A549 (cell line): ENCODE measurements around the gene PRKAR1A. TPM values are rescaled to one million over a fixed set of nuclear protein-coding genes. Genes with fewer than 3 reads are reported as not detected.

ENCODE experiments used
- ATAC-seq, 2 experiments: fragments of 200-7000 bp in 1 of 2; fragments of >200 bp in 1 of 2; cut with Nextera tagmentation in 1 of 2; cut with Tn5 transposase in 1 of 2; 3 replicates each; pipeline versions ENCODE4 v1.8.0 to v1.9.1; 2018 to 2020; ENCODE audit warnings: mild to moderate bottlenecking in 1 of 2, moderate library complexity in 1 of 2
- CTCF ChIA-PET: fragments of 300-600 bp; sonication (Branson Sonifier 250); formaldehyde crosslinking; extraction: SDS; loops from one replicate; lab custom pipeline; 2021; ENCODE audit warnings: antibody characterized with exemption, inconsistent platforms; lab: Yijun Ruan, JAX
- POLR2A ChIA-PET: fragments of 350-600 bp; formaldehyde crosslinking; extraction: SDS; loops from one replicate; lab custom pipeline; 2021; ENCODE audit warnings: antibody characterized with exemption, inconsistent platforms; lab: Yijun Ruan, JAX
- DNase-seq, 2 experiments: peaks; one replicate each; pipeline versions ENCODE4 v3.0.0 to v3.0.0-alpha.2; 2011 to 2016; ENCODE audit warnings: low read depth in 1 of 2, low spot score in 1 of 2
- FAIRE-seq: peaks from 2 replicates; lab custom pipeline; 2011; peaks lifted over from hg19 to GRCh38; lab: Jason Lieb, UNC
- H3K27ac ChIP-seq, 2 experiments: fragments of >200 bp; sonication (Bioruptor Twin); formaldehyde crosslinking; 3 replicates each; pipeline ENCODE4 v1.5.1; 2016 to 2017
- H3K4me1 ChIP-seq: fragments of >200 bp; sonication (Bioruptor Twin); formaldehyde crosslinking; 3 replicates; pipeline ENCODE4 v1.6.1; 2016
- H3K4me2 ChIP-seq: fragments of >200 bp; sonication (Bioruptor Twin); formaldehyde crosslinking; 3 replicates; pipeline ENCODE4 v1.6.1; 2016
- H3K4me3 ChIP-seq: fragments of >200 bp; sonication (Bioruptor Twin); formaldehyde crosslinking; 3 replicates; pipeline ENCODE4 v1.5.1; 2016
- H3K9me3 ChIP-seq: fragments of >200 bp; sonication (Bioruptor Twin); formaldehyde crosslinking; 3 replicates; pipeline ENCODE4 v1.6.1; 2016
- CBX2 ChIP-seq: fragments of 200-600 bp; sonication (generic); IDR thresholded peaks from 2 replicates; pipeline ENCODE4 v1.6.1; 2016; ENCODE audit warnings: low read depth, mild to moderate bottlenecking, borderline replicate concordance
- CBX8 ChIP-seq: fragments of 200-600 bp; sonication (generic); IDR thresholded peaks from 2 replicates; pipeline ENCODE4 v1.6.1; 2016
- CEBPB ChIP-seq, 2 experiments: fragments of >200 bp in 1 of 2; sonication (Bioruptor Twin) in 1 of 2; formaldehyde crosslinking in 1 of 2; IDR thresholded peaks; 2 replicates each; pipeline ENCODE4 v1.6.1; 2012 to 2016
- E2F6 ChIP-seq: IDR thresholded peaks from 2 replicates; pipeline ENCODE4 v1.6.1; 2012; ENCODE audit warnings: low read depth, borderline replicate concordance
- ELK1 ChIP-seq: fragments of 150-350 bp; IDR thresholded peaks from 2 replicates; pipeline ENCODE4 v1.6.1; 2014; ENCODE audit warnings: low read depth, mild to moderate bottlenecking, low read length
- FOXS1 ChIP-seq: fragments of 250-450 bp; sonication (Bioruptor Pico); IDR thresholded peaks from 2 replicates; pipeline ENCODE4 v1.5.0; 2020; ENCODE audit warnings: mild to moderate bottlenecking, moderate library complexity
- GATA3 ChIP-seq: IDR thresholded peaks from 2 replicates; pipeline ENCODE4 v1.6.1; 2012; ENCODE audit warnings: borderline replicate concordance
- HDAC2 ChIP-seq: fragments of 200-600 bp; sonication (generic); IDR thresholded peaks from 2 replicates; pipeline ENCODE4 v1.6.1; 2016
- HMGXB4 ChIP-seq: fragments of 250-450 bp; sonication (Bioruptor Pico); IDR thresholded peaks from 2 replicates; pipeline ENCODE4 v1.5.0; 2021; ENCODE audit warnings: mild to moderate bottlenecking, moderate library complexity, borderline replicate concordance
- JUNB ChIP-seq: fragments of >200 bp; sonication (Bioruptor Twin); formaldehyde crosslinking; IDR thresholded peaks from 2 replicates; pipeline ENCODE4 v1.6.1; 2016
- KDM1A ChIP-seq: fragments of 200-600 bp; sonication (generic); IDR thresholded peaks from 2 replicates; pipeline ENCODE4 v1.6.1; 2016; ENCODE audit warnings: low read depth, mild to moderate bottlenecking
- MAZ ChIP-seq: fragments of 150-350 bp; IDR thresholded peaks from 2 replicates; pipeline ENCODE4 v1.6.1; 2014; ENCODE audit warnings: antibody characterized with exemption, low read depth, low read length, borderline replicate concordance
- MYC ChIP-seq: IDR thresholded peaks from 2 replicates; pipeline ENCODE4 v1.6.1; 2012; ENCODE audit warnings: mild to moderate bottlenecking, inconsistent platforms, low read length, improper control_type of control experiment, borderline replicate concordance
- PHF8 ChIP-seq: fragments of 200-600 bp; sonication (generic); IDR thresholded peaks from 2 replicates; pipeline ENCODE4 v1.6.1; 2016; ENCODE audit warnings: low read depth, mild to moderate bottlenecking, antibody characterized with exemption, moderate library complexity, borderline replicate concordance
- POLR2A ChIP-seq: IDR thresholded peaks from 2 replicates; pipeline ENCODE4 v1.6.1; 2012; ENCODE audit warnings: mild to moderate bottlenecking, low read length
- RARB ChIP-seq: fragments of 250-450 bp; sonication (Bioruptor Pico); IDR thresholded peaks from 2 replicates; pipeline ENCODE4 v1.8.0; 2021; ENCODE audit warnings: mild to moderate bottlenecking, moderate library complexity
- SREBF2 ChIP-seq: fragments of 450-650 bp; IDR thresholded peaks from 2 replicates; pipeline ENCODE4 v1.6.1; 2014; ENCODE audit warnings: mild to moderate bottlenecking, moderate library complexity
- TP53 ChIP-seq: fragments of 250-450 bp; sonication (Bioruptor Pico); IDR thresholded peaks from 2 replicates; pipeline ENCODE4 v1.5.0; 2021; ENCODE audit warnings: mild to moderate bottlenecking, moderate library complexity
- ZNF302 ChIP-seq: fragments of 250-450 bp; sonication (Bioruptor Pico); IDR thresholded peaks from 2 replicates; pipeline ENCODE4 v1.9.0; 2021; ENCODE audit warnings: inconsistent platforms, mild to moderate bottlenecking, moderate library complexity
- WGBS: methylation state at CpG from one replicate; pipeline ENCODE4 v1.1.6; 2017; ENCODE audit errors: missing lambda C conversion rate; 5-methylcytosine and 5-hydroxymethylcytosine counted together
- polyA plus RNA-seq, 4 experiments: library from polyadenylated mRNA; depleted of rRNA in 3 of 4; stranded (reverse); fragments of >200 nt; fragmentation: RNase III in 1 of 4; extraction: RNeasy Plus Mini Kit Qiagen cat#74134 plus additional on column Dnase treatment in 1 of 4; gene quantifications; 2 replicates in 3 of 4; 3 replicates in 1 of 4; pipeline ENCODE4 v1.2.3, GENCODE V29; 2011 to 2017

Gene PRKAR1A
- polyA plus RNA-seq, 2 of the 4 experiments (the other 2 are of a cell fraction) = 239 to 370 TPM

- Histone ChIP-seq H3K9me3 (no peaks in the 10 kb centered on the region), H3K4me3 (no peak overlapping the region), H3K27ac (no peak overlapping the region), H3K4me1 (no peaks in the 10 kb centered on the region), H3K4me2 (no peak overlapping the region)
- CTCF ChIA-PET = interaction anchor here (0.7 to 1.7 kb wide), 2 partner anchors 10 to 26 kb away, joined by 3 read pairs; no protein-coding TSS in a partner anchor
- POLR2A ChIA-PET = no interaction called here
- ATAC-seq = no peak
- no peak for DNase-seq
- TF ChIP-seq RARB (CRISPR knock-in tag) (no peak), PHF8 (no peak), POLR2A (no peak), E2F6 (no peak), HMGXB4 (CRISPR knock-in tag) (no peak), JUNB (no peak), CEBPB (IDR thresholded peaks at IDR 0.05) (no peak), ELK1 (no peak), CBX2 (no peak)
- 55% methylated on average over 5 of the region's 5 CpGs for WGBS
- no peak for FAIRE-seq
Measured at GRCh38 chr17:68595496-68595895, 83.3 kb downstream of the PRKAR1A start.

- Histone ChIP-seq H3K4me2 (no peak overlapping the region), H3K4me1 (no peaks in the 10 kb centered on the region; the same call in 2 of the 3 replicates), H3K9me3 (no peaks in the 10 kb centered on the region), H3K27ac (no peak overlapping the region), H3K4me3 (no peak overlapping the region)
- ATAC-seq (no peak), DNase-seq (no peak), FAIRE-seq (no peak)
- POLR2A ChIA-PET = no interaction called here
- TF ChIP-seq CBX8 (no peak), TP53 (no peak), KDM1A (no peak), HDAC2 (no peak), PHF8 (no peak), FOXS1 (CRISPR knock-in tag) (no peak), GATA3 (no peak), MYC (no peak), SREBF2 (no peak)
- CTCF ChIA-PET = interaction anchor here (0.7 to 1.7 kb wide), 3 partner anchors 10 to 62 kb away, joined by 3 to 5 read pairs (median 3); no protein-coding TSS in a partner anchor
- WGBS = 33% methylated on average over 2 of the region's 2 CpGs
Measured at GRCh38 chr17:68595986-68596385, 83.8 kb downstream of the PRKAR1A start.

GRCh38 chr17:68596411-68596945, 84.2 kb downstream of the PRKAR1A start:
- POLR2A ChIA-PET = no interaction called here

More at GRCh38 chr17:68596411-68596945, 84.2 kb downstream of the PRKAR1A start:
- H3K4me3 ChIP-seq = no peak overlapping the region
- H3K27ac ChIP-seq = no peak overlapping the region
- FAIRE-seq (no peak), DNase-seq (no peak), ATAC-seq (no peak)
- no peak overlapping the region for H3K4me2 ChIP-seq
- WGBS = 36% methylated on average over 5 of the region's 5 CpGs
- H3K4me1 ChIP-seq = peaks cover 5% of the 10 kb centered on the region; the same call in 1 of the 3 replicates
- TF ChIP-seq MAZ (no peak), ZNF302 (CRISPR knock-in tag) (no peak), E2F6 (no peak)
- H3K9me3 ChIP-seq = no peaks in the 10 kb centered on the region
- CTCF ChIA-PET = interaction anchor here (0.5 to 1.7 kb wide), 6 partner anchors 9 to 63 kb away, joined by 3 to 5 read pairs (median 3); no protein-coding TSS in a partner anchor
